Endothelial cell of umbilical vein (primary cell): ENCODE measurements around the gene JAZF1. TPM values are rescaled to one million over a fixed set of nuclear protein-coding genes. Genes with fewer than 3 reads are reported as not detected.

Experiments used
- BruUV-seq: library from RNA; stranded (reverse); fragments of 400-500 nt; replicated peaks from 2 replicates; lab custom pipeline; 2021; lab: Mats Ljungman, UMichigan
- CTCF ChIA-PET: fragments of 300-600, 350-600 bp; sonication (Branson Sonifier 250); formaldehyde crosslinking; loops from one replicate; lab custom pipeline; 2021; ENCODE audit warnings: antibody characterized with exemption, inconsistent platforms; lab: Charles Lee
- POLR2A ChIA-PET: fragments of 300-600, 350-600 bp; sonication (Branson Sonifier 250); formaldehyde crosslinking; loops from one replicate; lab custom pipeline; 2021; ENCODE audit warnings: antibody characterized with exemption, inconsistent platforms; lab: Charles Lee
- DNase-seq: peaks from one replicate; pipeline ENCODE4 v3.0.0-alpha.2; 2011; ENCODE audit warnings: low read depth, low spot score
- FAIRE-seq: peaks from 2 replicates; lab custom pipeline; 2011; peaks lifted over from hg19 to GRCh38; lab: Jason Lieb, UNC
- H2AFZ ChIP-seq: 2 replicates; pipeline ENCODE4 v1.6.0; 2012; ENCODE audit warnings: low read depth, low read length, control low read depth, inconsistent platforms
- H3K27ac ChIP-seq: 2 replicates; pipeline ENCODE4 v1.5.1; 2011; ENCODE audit warnings: low read depth, mild to moderate bottlenecking, control low read depth, low read length, moderate library complexity; ENCODE audit not compliant: insufficient read depth
- H3K27me3 ChIP-seq, 2 experiments: 2 replicates each; pipeline versions ENCODE4 v1.6.0 to v1.6.1; 2011; ENCODE audit warnings: low read length in 2 of 2, mixed read lengths in 1 of 2; ENCODE audit not compliant: control insufficient read depth in 2 of 2, insufficient read depth in 2 of 2
- H3K36me3 ChIP-seq, 2 experiments: 2 replicates in 1 of 2; 3 replicates in 1 of 2; pipeline ENCODE4 v1.5.1; 2011; ENCODE audit warnings: low read length in 2 of 2, mild to moderate bottlenecking in 1 of 2, moderate library complexity in 1 of 2; ENCODE audit not compliant: control insufficient read depth in 2 of 2, insufficient read depth in 2 of 2; ENCODE audit errors: extremely low read depth in 1 of 2
- H3K4me1 ChIP-seq: 3 replicates; pipeline ENCODE4 v1.5.1; 2011; ENCODE audit warnings: mild to moderate bottlenecking, low read length; ENCODE audit not compliant: control insufficient read depth, insufficient read depth; ENCODE audit errors: extremely low read depth
- H3K4me2 ChIP-seq: 2 replicates; pipeline ENCODE4 v1.6.1; 2011; ENCODE audit warnings: low read length, control low read depth, mixed read lengths; ENCODE audit not compliant: insufficient read depth
- H3K4me3 ChIP-seq, 3 experiments: fragments of 200-600 bp in 1 of 3; sonication (generic), shearing (Covaris generic) in 1 of 3; replicated peaks in 1 of 3; 2 replicates each; pipeline ENCODE4 v1.5.1; 2011 to 2016; ENCODE audit warnings: control low read depth in 3 of 3, low read length in 3 of 3, mild to moderate bottlenecking in 2 of 3, inconsistent platforms in 1 of 3, low read depth in 1 of 3, moderate library complexity in 1 of 3; ENCODE audit not compliant: insufficient read depth in 1 of 3
- H3K79me2 ChIP-seq: 2 replicates; pipeline ENCODE4 v1.6.0; 2012; ENCODE audit warnings: low read length, inconsistent platforms; ENCODE audit not compliant: control insufficient read depth, insufficient read depth
- H3K9ac ChIP-seq: replicated peaks from 2 replicates; pipeline ENCODE3; 2011; ENCODE audit warnings: low read length, control low read depth; ENCODE audit not compliant: insufficient read depth; ENCODE audit errors: extremely low read depth
- H3K9me1 ChIP-seq: replicated peaks from 3 replicates; pipeline ENCODE4 v1.6.0; 2011; ENCODE audit warnings: mild to moderate bottlenecking, low read length; ENCODE audit not compliant: control insufficient read depth, insufficient read depth; ENCODE audit errors: extremely low read depth
- H3K9me3 ChIP-seq: replicated peaks from 2 replicates; pipeline ENCODE4 v1.5.1; 2012; ENCODE audit warnings: low read length, inconsistent platforms; ENCODE audit not compliant: control insufficient read depth, insufficient read depth
- H4K20me1 ChIP-seq: replicated peaks from 2 replicates; pipeline ENCODE3; 2011; ENCODE audit warnings: mild to moderate bottlenecking, low read length; ENCODE audit not compliant: control insufficient read depth, insufficient read depth; ENCODE audit errors: extremely low read depth
- CTCF ChIP-seq, 2 donors: IDR thresholded peaks; 1 replicate in 1 of 2; 2 replicates in 1 of 2; pipeline ENCODE4 v1.5.1; 2011; ENCODE audit warnings: low read length in 2 of 2, mild to moderate bottlenecking in 2 of 2, moderate library complexity in 2 of 2, control low read depth in 1 of 2, inconsistent platforms in 1 of 2, low read depth in 1 of 2; ENCODE audit not compliant: insufficient read depth in 1 of 2; ENCODE audit errors: extremely low read depth in 1 of 2
- EZH2 ChIP-seq: IDR thresholded peaks from 2 replicates; pipeline ENCODE4 v1.6.1; 2012; ENCODE audit warnings: borderline replicate concordance, low read depth, mild to moderate bottlenecking, moderate library complexity, low read length, inconsistent platforms; ENCODE audit not compliant: severe bottlenecking
- FOS ChIP-seq: IDR thresholded peaks from 2 replicates; pipeline ENCODE4 v1.6.1; 2011; ENCODE audit warnings: mild to moderate bottlenecking, low read length, moderate library complexity, borderline replicate concordance; ENCODE audit not compliant: insufficient read depth
- GATA2 ChIP-seq: IDR thresholded peaks from 2 replicates; pipeline ENCODE4 v1.7.0; 2011; ENCODE audit warnings: low read depth, mild to moderate bottlenecking, moderate library complexity, mixed read lengths, low read length; ENCODE audit not compliant: insufficient read length, insufficient read depth
- JUN ChIP-seq: IDR thresholded peaks from 2 replicates; pipeline ENCODE4 v1.6.1; 2011; ENCODE audit warnings: borderline replicate concordance, low read depth; ENCODE audit not compliant: insufficient read length, insufficient read depth
- MAX ChIP-seq: IDR thresholded peaks from 2 replicates; pipeline ENCODE4 v1.6.1; 2011; ENCODE audit not compliant: insufficient read depth, insufficient read length
- MYC ChIP-seq: IDR thresholded peaks from one replicate; pipeline ENCODE4 v1.6.1; 2011; ENCODE audit warnings: mild to moderate bottlenecking, low read depth, low read length
- POLR2A ChIP-seq: IDR thresholded peaks from 2 replicates; pipeline ENCODE4 v1.6.1; 2012; ENCODE audit warnings: low read depth, mild to moderate bottlenecking, control low read depth, low read length
- POLR2AphosphoS5 ChIP-seq: IDR thresholded peaks from 2 replicates; pipeline ENCODE4 v1.6.1; 2012; ENCODE audit warnings: low read depth, mild to moderate bottlenecking, control low read depth, low read length, moderate library complexity; ENCODE audit not compliant: insufficient read depth
- dilution Hi-C: fragments of 300-500 bp; cut with MboI; formaldehyde crosslinking; loops from one replicate; pipeline ENCODE4 v1.15.0; 2019; ENCODE audit warnings: low sequenced_read_pairs; ENCODE audit not compliant: extremely low pct_ligation_motif_present
- intact Hi-C: fragments of 100-400 bp; cut with micrococcal nuclease; formaldehyde crosslinking; loops from one replicate; pipeline ENCODE4 v1.10.0; 2022
- polyA plus RNA-seq, 4 experiments: library from polyadenylated mRNA; depleted of rRNA in 3 of 4; stranded (reverse) in 3 of 4; unstranded in 1 of 4; fragments of >200 nt; gene quantifications; 2 replicates each; pipeline versions ENCODE4 v1.2.1 to v1.2.3, GENCODE V29; 2011 to 2012; ENCODE audit warnings: missing spikeins in 1 of 4
- total RNA-seq: library from RNA; stranded (reverse); gene quantifications from 2 replicates; pipeline ENCODE4 v1.2.3, GENCODE V29; 2021

The JAZF1 gene
- total and polyA plus RNA-seq, 2 donors (not counting 3 experiments of a cell fraction or from before 2014, with no cell fraction given), result 2.5 to 16.9 TPM

DNA sequence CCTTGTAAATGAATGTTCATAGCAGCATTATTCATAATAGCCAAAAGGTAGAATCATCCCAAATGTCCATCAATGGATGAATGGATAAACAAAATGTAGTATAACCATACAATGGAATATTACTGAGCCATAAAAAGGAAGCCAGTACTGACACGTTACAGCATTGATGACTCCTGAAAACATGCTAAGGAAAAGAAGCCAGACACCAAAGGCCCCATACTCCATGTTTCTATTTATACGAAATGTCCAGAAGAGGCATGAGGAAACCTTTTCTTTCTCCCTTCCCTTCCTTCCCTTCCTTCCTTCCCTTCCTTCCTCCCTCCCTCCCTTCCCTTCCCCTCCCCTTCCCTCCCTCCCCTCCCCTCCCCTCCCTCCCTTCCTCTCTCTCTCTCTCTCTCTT lies 131.9 kb downstream of the JAZF1 start:
- Histone ChIP-seq H3K9me3 (no peaks in the 10 kb centered on the region), H3K27me3 (no peaks in the 10 kb centered on the region), H3K4me1 (peaks cover 11% of the 10 kb centered on the region), H3K79me2 (no peaks in the 10 kb centered on the region), H4K20me1 (no peaks in the 10 kb centered on the region), H3K27ac (no peak overlapping the region), H3K4me3 (no peak overlapping the region), H3K9me1 (no peaks in the 10 kb centered on the region), H3K4me2 (no peak overlapping the region), H3K9ac (no peak overlapping the region), H2AFZ (no peak overlapping the region), H3K36me3 (no peaks in the 10 kb centered on the region)
- intact Hi-C loops, result no loop called here
- FAIRE-seq (no peak), DNase-seq (no peak)
- no TSS peak for BruUV-seq
- ChIA-PET POLR2A (no interaction called here), CTCF (interaction anchor here (0.5 to 1.2 kb wide), 2 partner anchors 10 to 48 kb away, joined by 3 to 6 read pairs; no protein-coding TSS in a partner anchor)
- dilution Hi-C loops, result no loop called here
- no peak for TF ChIP-seq GATA2
- no peak for TF ChIP-seq MAX
- TF ChIP-seq POLR2A, result no peak
- no peak for TF ChIP-seq POLR2AphosphoS5
- no peak for TF ChIP-seq FOS
- TF ChIP-seq MYC, result no peak
- TF ChIP-seq JUN, result no peak
- no peak for TF ChIP-seq CTCF (IDR thresholded peaks at IDR 0.05; ENCODE audit: extremely low read depth in 1 of 2, insufficient read depth in 1 of 2, low read depth in 1 of 2, low read length in 2 of 2)
- TF ChIP-seq EZH2, result no peak
